Stimulated activated CD8-positive, alpha-beta memory T cell treated with anti-CD3 and anti-CD28 coated beads, Interleukin-2, amount 100 ng/mL, for 1 hour (primary cell): Measurements from ENCODE around the gene MORC1.

Experiments used
- DNase-seq, 2 donors: peaks; one replicate each; pipeline ENCODE4 v3.0.0-alpha.2; 2020; ENCODE audit warnings: low read depth in 2 of 2

MORC1 gene

GRCh38 chr3:108946292-108947285, 171.3 kb downstream of the MORC1 start:
- DNase-seq: no peak

- DNase-seq: no peak
These were observed 177.2 kb downstream of the MORC1 start for GRCh38 chr3:108940568-108941263.

- no peak for DNase-seq
These were observed 177.8 kb downstream of the MORC1 start for GRCh38 chr3:108940166-108940565.

GRCh38 chr3:108936924-108937689, 180.8 kb downstream of the MORC1 start:
- DNase-seq: no peak

DNA sequence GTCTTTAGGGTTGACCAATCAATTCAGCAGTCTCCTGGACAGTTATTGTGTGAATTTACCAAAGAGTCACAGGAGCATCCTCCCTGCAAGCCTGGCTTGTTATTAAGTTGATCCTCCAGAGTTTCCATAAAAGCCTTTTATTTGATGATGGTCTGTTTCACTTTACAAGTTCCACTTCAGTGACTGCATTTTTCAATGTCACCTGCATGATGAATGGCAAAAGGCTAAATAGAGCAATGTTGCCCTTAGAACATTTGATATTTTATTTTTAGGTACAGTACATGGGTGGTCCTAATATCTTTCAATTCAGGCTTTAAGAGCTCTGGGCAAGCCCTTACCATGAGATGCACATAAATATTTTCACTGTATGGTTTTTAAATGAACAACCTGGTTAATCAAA, 186.9 kb downstream of the MORC1 start:
- no peak for DNase-seq

- DNase-seq: no peak
These were observed 199.1 kb downstream of the MORC1 start for GRCh38 chr3:108918866-108919265.

DNA sequence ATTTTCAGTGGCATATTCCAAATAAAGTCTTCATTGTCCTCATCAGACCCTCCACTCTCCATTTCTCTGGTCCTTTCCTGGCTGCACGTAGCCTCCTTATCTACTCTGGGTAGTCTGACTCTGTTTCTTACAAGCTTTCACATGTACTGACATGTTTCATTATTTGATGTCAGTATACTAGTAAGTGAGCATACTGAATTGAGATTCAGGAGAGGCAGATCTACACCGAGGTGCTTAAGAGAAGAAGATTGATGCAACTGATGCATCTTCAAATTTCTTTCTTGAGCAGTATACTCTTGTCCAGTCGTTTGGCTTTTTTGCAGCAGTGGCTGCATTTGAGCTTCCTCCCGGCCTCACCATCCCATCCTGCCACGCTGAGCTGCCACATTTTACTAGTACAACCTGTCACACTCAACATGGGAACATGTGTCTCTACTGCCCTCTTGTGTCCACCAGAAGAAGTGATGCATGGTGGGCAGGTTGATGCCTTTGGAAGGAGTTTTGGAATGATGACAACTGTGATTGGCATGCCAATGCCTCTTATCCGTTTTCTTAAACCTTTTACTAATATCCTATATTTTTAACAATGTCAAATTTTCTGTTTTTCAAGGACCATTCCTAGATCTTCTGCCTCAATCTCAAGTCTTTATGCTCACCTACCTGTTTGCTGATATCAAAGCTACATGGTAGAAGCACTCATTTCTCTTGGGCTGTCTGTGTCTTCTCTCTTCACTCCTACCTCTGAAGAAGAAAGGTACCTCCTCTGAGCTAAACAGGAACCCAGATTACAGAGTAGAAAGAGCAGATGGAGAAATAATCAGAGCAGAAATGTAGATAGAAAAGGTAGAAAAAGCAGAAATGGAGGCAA, 202.9 kb downstream of the MORC1 start:
- DNase-seq: peak; percentile 26 to 33

DNA sequence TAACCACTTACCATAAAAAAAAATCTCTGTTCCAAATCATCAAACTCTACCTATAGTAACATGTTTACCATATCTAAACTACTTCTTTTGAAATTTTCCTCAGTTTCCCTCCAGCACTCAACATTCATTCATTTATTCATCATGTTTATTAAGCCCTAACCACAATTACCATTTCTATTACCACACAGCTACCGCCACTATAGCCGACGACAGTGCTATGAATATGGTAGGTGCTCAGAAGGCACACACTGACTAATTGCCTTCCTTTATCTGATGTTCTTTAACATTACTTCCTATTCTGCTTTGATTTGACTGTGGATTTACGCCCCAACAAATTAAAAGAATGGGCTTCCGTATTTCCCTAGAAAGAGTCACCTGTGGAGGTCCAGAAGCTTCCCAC, 208.1 kb downstream of the MORC1 start:
- DNase-seq: no peak
